CD4-positive, alpha-beta memory T cell (primary cell): Measurements from ENCODE around the gene LRP1B. TPM values are rescaled to one million over a fixed set of nuclear protein-coding genes. Genes with fewer than 3 reads are reported as not detected.

Source experiments
- CTCF ChIA-PET: fragments of 350-600 bp; sonication (Branson Sonifier 250); formaldehyde crosslinking; loops from one replicate; lab custom pipeline; 2021; ENCODE audit warnings: inconsistent platforms; ENCODE audit not compliant: partially characterized antibody; lab: Charles Lee
- POLR2A ChIA-PET: fragments of 350-600 bp; sonication (Branson Sonifier 250); formaldehyde crosslinking; loops from one replicate; lab custom pipeline; 2021; ENCODE audit not compliant: partially characterized antibody; lab: Charles Lee
- DNase-seq, 5 donors: peaks; one replicate each; pipeline versions ENCODE4 v3.0.0 to v3.0.0-alpha.2; 2020 to 2022; ENCODE audit warnings: mixed read lengths in 1 of 5
- H3K27ac ChIP-seq: one replicate; pipeline ENCODE4 v1.7.0; 2013; ENCODE audit warnings: low read depth, low read length
- H3K27me3 ChIP-seq: 2 replicates; pipeline ENCODE4 v1.7.0; 2013; ENCODE audit warnings: mild to moderate bottlenecking, low read length, moderate library complexity; ENCODE audit not compliant: insufficient read depth
- H3K36me3 ChIP-seq: 2 replicates; pipeline ENCODE4 v1.7.0; 2013; ENCODE audit warnings: mild to moderate bottlenecking, low read length, moderate library complexity; ENCODE audit not compliant: insufficient read depth
- H3K4me1 ChIP-seq: 2 replicates; pipeline ENCODE4 v1.7.0; 2013; ENCODE audit warnings: mild to moderate bottlenecking, low read length, moderate library complexity; ENCODE audit not compliant: insufficient read depth
- H3K4me3 ChIP-seq, 2 donors: one replicate each; pipeline ENCODE4 v1.7.0; 2013; ENCODE audit warnings: low read length in 2 of 2, mild to moderate bottlenecking in 1 of 2
- H3K9me3 ChIP-seq, 2 donors: one replicate each; pipeline ENCODE4 v1.7.0; 2013; ENCODE audit warnings: low read length in 2 of 2, control low read depth in 1 of 2; ENCODE audit not compliant: control insufficient read depth in 1 of 2
- H3K27ac Mint-ChIP-seq, 7 donors: one replicate each; pipeline ENCODE4 v1.8.0; 2020 to 2021; ENCODE audit warnings: mixed read lengths in 7 of 7, mild to moderate bottlenecking in 6 of 7, inconsistent platforms in 3 of 7, moderate library complexity in 3 of 7
- H3K27me3 Mint-ChIP-seq, 2 donors: one replicate each; pipeline ENCODE4 v1.8.0; 2020 to 2021; ENCODE audit warnings: mixed read lengths in 2 of 2
- H3K36me3 Mint-ChIP-seq, 2 donors: one replicate each; pipeline ENCODE4 v1.8.0; 2020 to 2021; ENCODE audit warnings: mixed read lengths in 2 of 2, inconsistent platforms in 1 of 2, mild to moderate bottlenecking in 1 of 2
- H3K4me1 Mint-ChIP-seq, 4 donors: one replicate each; pipeline ENCODE4 v1.8.0; 2020 to 2021; ENCODE audit warnings: mixed read lengths in 4 of 4, mild to moderate bottlenecking in 1 of 4
- H3K4me3 Mint-ChIP-seq, 8 donors: one replicate each; pipeline ENCODE4 v1.8.0; 2020 to 2021; ENCODE audit warnings: mixed read lengths in 8 of 8, mild to moderate bottlenecking in 7 of 8, moderate library complexity in 6 of 8, inconsistent platforms in 3 of 8
- H3K9me3 Mint-ChIP-seq, 8 donors: one replicate each; pipeline ENCODE4 v1.8.0; 2020 to 2021; ENCODE audit warnings: mixed read lengths in 8 of 8, mild to moderate bottlenecking in 5 of 8, inconsistent platforms in 3 of 8, moderate library complexity in 1 of 8
- intact Hi-C: fragments of 100-400 bp; cut with micrococcal nuclease; formaldehyde crosslinking; loops from one replicate; pipeline ENCODE4 v1.15.1; 2023
- polyA plus RNA-seq, 2 donors: library from polyadenylated mRNA; unstranded; fragments of 300-500 nt; fragmentation: Illumina TruSeq; gene quantifications; one replicate each; pipeline ENCODE4 v1.2.3, GENCODE V29; 2021
- total RNA-seq, 2 experiments: library from RNA; stranded (reverse); gene quantifications; one replicate each; pipeline ENCODE4 v1.2.3, GENCODE V29; 2021

Gene LRP1B
- total and polyA plus RNA-seq, 4 experiments from 2014 or later: not detected

- H3K27me3 Mint-ChIP-seq: no peaks in the 10 kb centered on the region
- no peak for DNase-seq
- ChIA-PET CTCF (no interaction called here), POLR2A (no interaction called here)
- no peak overlapping the region for H3K4me3 Mint-ChIP-seq
- peaks cover 0 to 15% (median 5%) of the 10 kb centered on the region in 8 donors for H3K9me3 Mint-ChIP-seq
- Histone ChIP-seq H3K27me3 (no peaks in the 10 kb centered on the region), H3K4me3 (no peak overlapping the region), H3K9me3 (no peaks in the 10 kb centered on the region), H3K36me3 (no peaks in the 10 kb centered on the region), H3K27ac (no peak overlapping the region), H3K4me1 (no peaks in the 10 kb centered on the region)
- no peaks in the 10 kb centered on the region for H3K4me1 Mint-ChIP-seq
- no peaks in the 10 kb centered on the region for H3K36me3 Mint-ChIP-seq
- no peak overlapping the region for H3K27ac Mint-ChIP-seq
- intact Hi-C loops: no loop called here
Observed at GRCh38 chr2:141062031-141062430, 1068.8 kb downstream of the LRP1B start.

GRCh38 chr2:141058556-141058955 lies 1072.3 kb downstream of the LRP1B start:
- Mint-ChIP-seq H3K4me3 (no peak overlapping the region), H3K9me3 (peaks cover 0 to 14% (median 2%) of the 10 kb centered on the region in 8 donors), H3K4me1 (peaks cover 0 to 1% (median 0%) of the 10 kb centered on the region in 4 donors), H3K27ac (no peak overlapping the region), H3K27me3 (no peaks in the 10 kb centered on the region), H3K36me3 (no peaks in the 10 kb centered on the region)
- no peak overlapping the region for H3K27ac ChIP-seq
- no peak overlapping the region for H3K4me3 ChIP-seq
- ChIA-PET POLR2A (no interaction called here), CTCF (no interaction called here)
- no peaks in the 10 kb centered on the region for H3K9me3 ChIP-seq
- no peak for DNase-seq
- intact Hi-C loops: no loop called here
- no peaks in the 10 kb centered on the region for H3K27me3 ChIP-seq
- H3K4me1 ChIP-seq: no peaks in the 10 kb centered on the region
- no peaks in the 10 kb centered on the region for H3K36me3 ChIP-seq

- DNase-seq: no peak
- Mint-ChIP-seq H3K27ac (no peak overlapping the region), H3K4me1 (peaks cover 0 to 1% (median 0%) of the 10 kb centered on the region in 4 donors), H3K27me3 (no peaks in the 10 kb centered on the region), H3K4me3 (no peak overlapping the region), H3K9me3 (peaks cover 0 to 11% (median 8%) of the 10 kb centered on the region in 8 donors), H3K36me3 (no peaks in the 10 kb centered on the region)
- Histone ChIP-seq H3K4me3 (no peak overlapping the region), H3K4me1 (no peaks in the 10 kb centered on the region), H3K27me3 (no peaks in the 10 kb centered on the region), H3K27ac (no peak overlapping the region), H3K36me3 (no peaks in the 10 kb centered on the region), H3K9me3 (no peaks in the 10 kb centered on the region)
- intact Hi-C loops: no loop called here
- POLR2A ChIA-PET: no interaction called here
- CTCF ChIA-PET: no interaction called here
Observed at GRCh38 chr2:141055531-141055930, 1075.3 kb downstream of the LRP1B start.

DNA sequence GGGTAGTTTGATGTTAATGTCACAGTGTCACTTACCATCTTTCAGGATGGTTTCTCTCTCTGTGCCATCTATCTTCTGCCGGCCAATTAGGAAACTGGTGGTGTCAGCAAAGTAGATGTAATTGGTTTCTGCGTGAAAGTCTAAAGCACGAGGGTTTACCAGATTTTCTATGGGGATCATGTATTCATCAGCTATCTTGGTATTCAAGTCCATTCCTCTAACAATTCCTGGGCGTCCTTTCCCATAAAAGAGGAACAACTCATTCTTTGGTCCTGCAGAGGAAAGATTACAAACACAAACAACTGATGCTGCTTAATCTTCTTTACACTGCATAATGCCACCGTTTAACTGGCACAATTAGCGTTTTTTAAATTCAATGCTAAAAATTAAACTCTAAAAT lies 1081.9 kb downstream of the LRP1B start:
- Histone ChIP-seq H3K27ac (no peak overlapping the region), H3K36me3 (no peaks in the 10 kb centered on the region), H3K4me1 (no peaks in the 10 kb centered on the region), H3K4me3 (no peak overlapping the region), H3K27me3 (no peaks in the 10 kb centered on the region), H3K9me3 (no peaks in the 10 kb centered on the region)
- Mint-ChIP-seq H3K27me3 (no peaks in the 10 kb centered on the region), H3K36me3 (no peaks in the 10 kb centered on the region), H3K27ac (no peak overlapping the region), H3K4me1 (peaks cover 0 to 1% (median 0%) of the 10 kb centered on the region in 4 donors), H3K4me3 (no peak overlapping the region), H3K9me3 (peaks cover 0 to 14% (median 8%) of the 10 kb centered on the region in 8 donors)
- ChIA-PET POLR2A (no interaction called here), CTCF (no interaction called here)
- no peak for DNase-seq
- intact Hi-C loops: no loop called here

DNA sequence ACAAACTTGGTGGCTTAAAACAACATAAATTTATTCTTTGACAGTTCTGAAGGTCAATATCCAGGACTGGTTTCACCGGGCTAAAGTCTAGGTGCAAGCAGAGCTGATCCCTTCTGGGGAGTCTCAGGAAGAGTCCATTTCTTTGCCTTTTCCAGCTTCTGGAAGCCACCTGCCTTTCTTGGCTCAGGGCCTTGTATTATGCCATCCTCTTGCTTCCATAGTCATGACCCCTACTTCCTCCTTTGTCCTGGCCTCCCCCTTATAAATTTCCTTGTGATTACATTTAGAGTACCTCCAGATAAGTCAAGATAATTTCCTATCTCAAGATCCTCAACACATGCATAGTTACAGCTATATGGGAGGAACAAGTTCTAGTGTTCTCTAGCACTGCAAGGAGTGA lies 1089.5 kb downstream of the LRP1B start:
- Mint-ChIP-seq H3K9me3 (peaks cover 0 to 22% (median 8%) of the 10 kb centered on the region in 8 donors), H3K27me3 (no peaks in the 10 kb centered on the region), H3K36me3 (no peaks in the 10 kb centered on the region), H3K4me3 (no peak overlapping the region), H3K4me1 (no peaks in the 10 kb centered on the region), H3K27ac (no peak overlapping the region)
- H3K27me3 ChIP-seq: no peaks in the 10 kb centered on the region
- DNase-seq: no peak
- H3K4me1 ChIP-seq: no peaks in the 10 kb centered on the region
- intact Hi-C loops: no loop called here
- no peaks in the 10 kb centered on the region for H3K9me3 ChIP-seq
- H3K36me3 ChIP-seq: no peaks in the 10 kb centered on the region
- no peak overlapping the region for H3K4me3 ChIP-seq
- H3K27ac ChIP-seq: no peak overlapping the region
- CTCF ChIA-PET: no interaction called here
- POLR2A ChIA-PET: no interaction called here

DNA sequence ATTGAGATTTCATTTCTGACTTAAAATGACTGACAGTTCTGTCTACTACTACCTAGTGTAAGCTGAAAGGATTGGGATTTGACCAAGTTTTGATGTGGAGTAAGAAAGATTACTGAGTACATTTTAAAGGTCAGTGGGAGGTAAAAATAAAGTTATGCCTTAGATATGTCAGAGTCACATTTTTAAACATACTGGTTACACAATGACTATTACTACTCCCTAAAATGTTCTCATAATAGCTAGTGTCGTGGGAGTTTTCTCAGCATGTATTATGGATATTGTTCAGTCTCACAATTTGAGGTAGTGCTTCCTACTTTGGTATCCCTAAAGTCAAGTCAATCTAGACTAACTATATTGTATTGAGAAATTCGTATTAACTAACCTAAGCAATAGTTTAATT lies 1092.5 kb downstream of the LRP1B start:
- H3K36me3 Mint-ChIP-seq: no peaks in the 10 kb centered on the region
- peaks cover 0 to 22% (median 9%) of the 10 kb centered on the region in 8 donors for H3K9me3 Mint-ChIP-seq
- no peak overlapping the region for H3K27ac Mint-ChIP-seq
- Histone ChIP-seq H3K27me3 (no peaks in the 10 kb centered on the region), H3K9me3 (no peaks in the 10 kb centered on the region), H3K27ac (no peak overlapping the region), H3K4me3 (no peak overlapping the region), H3K4me1 (no peaks in the 10 kb centered on the region), H3K36me3 (no peaks in the 10 kb centered on the region)
- H3K4me1 Mint-ChIP-seq: no peaks in the 10 kb centered on the region
- CTCF ChIA-PET: no interaction called here
- no peaks in the 10 kb centered on the region for H3K27me3 Mint-ChIP-seq
- DNase-seq: no peak
- no peak overlapping the region for H3K4me3 Mint-ChIP-seq
- intact Hi-C loops: no loop called here
- POLR2A ChIA-PET: no interaction called here

DNA sequence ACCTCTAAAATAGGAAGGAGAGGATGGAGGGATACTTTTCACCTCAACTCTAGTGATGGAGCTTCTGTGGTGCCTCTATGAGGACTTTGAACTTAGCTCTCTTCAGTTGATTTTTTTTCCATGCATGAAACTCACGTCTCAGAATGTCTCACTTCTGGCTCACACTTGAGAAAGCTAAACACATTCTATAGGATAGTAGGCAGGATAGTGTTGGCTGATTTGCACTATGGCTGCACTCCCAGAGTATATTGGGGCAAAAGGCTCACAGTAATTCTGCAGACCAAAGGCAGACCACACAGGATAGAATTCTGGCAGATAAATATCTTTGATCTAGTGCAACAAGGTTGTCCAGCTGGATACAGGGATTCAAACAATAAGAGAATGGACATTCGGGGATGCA lies 1093.5 kb downstream of the LRP1B start:
- H3K4me3 Mint-ChIP-seq: no peak overlapping the region

More for the DNA sequence above, 1093.5 kb downstream of the LRP1B start:
- H3K4me1 Mint-ChIP-seq: no peaks in the 10 kb centered on the region
- H3K27me3 Mint-ChIP-seq: no peaks in the 10 kb centered on the region
- intact Hi-C loops: no loop called here
- DNase-seq: no peak
- Histone ChIP-seq H3K9me3 (no peaks in the 10 kb centered on the region), H3K27ac (no peak overlapping the region), H3K4me1 (no peaks in the 10 kb centered on the region), H3K4me3 (no peak overlapping the region), H3K27me3 (no peaks in the 10 kb centered on the region), H3K36me3 (no peaks in the 10 kb centered on the region)
- H3K9me3 Mint-ChIP-seq: peaks cover 0 to 18% (median 7%) of the 10 kb centered on the region in 8 donors
- ChIA-PET POLR2A (no interaction called here), CTCF (no interaction called here)
- no peak overlapping the region for H3K27ac Mint-ChIP-seq
- no peaks in the 10 kb centered on the region for H3K36me3 Mint-ChIP-seq
